Nephron (organoid): ENCODE measurements around the gene EFEMP1.
"Not testable (repeated sequence)": the region's sequence is repeated elsewhere in the genome, so short reads cannot be mapped to it uniquely, and the experiment has no call there.

Source experiments
- H3K27ac Mint-ChIP-seq, 3 experiments: 2 replicates each; pipeline ENCODE4 v1.8.0; 2020; ENCODE audit warnings: mixed read lengths in 3 of 3, mild to moderate bottlenecking in 2 of 3, moderate library complexity in 1 of 3
- H3K27me3 Mint-ChIP-seq: 2 replicates; pipeline ENCODE4 v1.8.0; 2021; ENCODE audit warnings: low read depth, mild to moderate bottlenecking, moderate library complexity, mixed read lengths
- H3K36me3 Mint-ChIP-seq: 2 replicates; pipeline ENCODE4 v1.8.0; 2020; ENCODE audit warnings: low read depth, mixed read lengths
- H3K4me1 Mint-ChIP-seq: 2 replicates; pipeline ENCODE4 v1.8.0; 2020; ENCODE audit warnings: mixed read lengths
- H3K4me3 Mint-ChIP-seq, 3 experiments: 2 replicates each; pipeline ENCODE4 v1.8.0; 2020; ENCODE audit warnings: mild to moderate bottlenecking in 3 of 3, mixed read lengths in 3 of 3, moderate library complexity in 2 of 3
- H3K9me3 Mint-ChIP-seq: 2 replicates; pipeline ENCODE4 v1.8.0; 2020; ENCODE audit warnings: mixed read lengths
- TF ChIP-seq, protein P1 (sequence below), 3 experiments: fragments of 200-600 bp; sonication (generic); IDR thresholded peaks; one replicate each; pipeline ENCODE4 v1.5.0; 2021; ENCODE audit warnings: antibody characterized with exemption in 3 of 3; ENCODE audit not compliant: unreplicated experiment in 3 of 3

EFEMP1 gene

GRCh38 chr2:55838653-55839052, 84.9 kb downstream of the EFEMP1 start:
- Mint-ChIP-seq H3K4me3 (no peak overlapping the region), H3K4me1 (peaks cover 13% of the 10 kb centered on the region), H3K36me3 (no peaks in the 10 kb centered on the region), H3K9me3 (peaks cover 13% of the 10 kb centered on the region), H3K27me3 (no peaks in the 10 kb centered on the region), H3K27ac (peak overlapping the region in 1 of 3 experiments; percentile 29)
- TF ChIP-seq, protein P1, sequence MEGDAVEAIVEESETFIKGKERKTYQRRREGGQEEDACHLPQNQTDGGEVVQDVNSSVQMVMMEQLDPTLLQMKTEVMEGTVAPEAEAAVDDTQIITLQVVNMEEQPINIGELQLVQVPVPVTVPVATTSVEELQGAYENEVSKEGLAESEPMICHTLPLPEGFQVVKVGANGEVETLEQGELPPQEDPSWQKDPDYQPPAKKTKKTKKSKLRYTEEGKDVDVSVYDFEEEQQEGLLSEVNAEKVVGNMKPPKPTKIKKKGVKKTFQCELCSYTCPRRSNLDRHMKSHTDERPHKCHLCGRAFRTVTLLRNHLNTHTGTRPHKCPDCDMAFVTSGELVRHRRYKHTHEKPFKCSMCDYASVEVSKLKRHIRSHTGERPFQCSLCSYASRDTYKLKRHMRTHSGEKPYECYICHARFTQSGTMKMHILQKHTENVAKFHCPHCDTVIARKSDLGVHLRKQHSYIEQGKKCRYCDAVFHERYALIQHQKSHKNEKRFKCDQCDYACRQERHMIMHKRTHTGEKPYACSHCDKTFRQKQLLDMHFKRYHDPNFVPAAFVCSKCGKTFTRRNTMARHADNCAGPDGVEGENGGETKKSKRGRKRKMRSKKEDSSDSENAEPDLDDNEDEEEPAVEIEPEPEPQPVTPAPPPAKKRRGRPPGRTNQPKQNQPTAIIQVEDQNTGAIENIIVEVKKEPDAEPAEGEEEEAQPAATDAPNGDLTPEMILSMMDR (IDR thresholded peaks at IDR 0.05; ENCODE audit: unreplicated experiment in 3 of 3): no peak

- Mint-ChIP-seq H3K4me1 (peaks cover 13% of the 10 kb centered on the region), H3K9me3 (peaks cover 13% of the 10 kb centered on the region)
- not testable (repeated sequence) for H3K36me3 Mint-ChIP-seq, H3K27me3 Mint-ChIP-seq, H3K4me3 Mint-ChIP-seq, H3K27ac Mint-ChIP-seq
Measured at GRCh38 chr2:55838117-55838516, 85.5 kb downstream of the EFEMP1 start.

DNA sequence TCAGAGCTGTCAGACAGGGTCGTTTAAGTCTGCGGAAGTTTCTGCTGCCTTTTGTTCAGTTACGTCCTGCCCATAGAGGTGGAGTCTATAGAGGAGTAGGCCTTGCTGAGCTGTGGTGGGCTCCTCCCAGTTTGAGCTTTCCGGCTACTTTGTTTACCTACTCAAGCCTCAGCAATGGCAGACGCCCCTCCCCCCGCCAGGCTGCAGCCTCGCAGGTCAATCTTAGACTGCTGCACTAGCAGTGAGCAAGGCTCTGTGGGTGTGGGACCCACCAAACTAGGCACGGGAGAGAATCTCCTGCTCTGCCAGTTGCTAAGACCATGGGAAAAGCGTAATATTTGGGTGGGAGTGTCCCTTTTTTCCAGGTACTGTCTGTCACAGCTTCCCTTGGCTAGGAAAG, 86.5 kb downstream of the EFEMP1 start:
- H3K9me3 Mint-ChIP-seq: peaks cover 19% of the 10 kb centered on the region
- TF ChIP-seq, protein P1 (IDR thresholded peaks at IDR 0.05; ENCODE audit: unreplicated experiment in 3 of 3): no peak
- no peak overlapping the region for H3K4me3 Mint-ChIP-seq
- H3K36me3 Mint-ChIP-seq: peaks cover 5% of the 10 kb centered on the region
- no peak overlapping the region for H3K27ac Mint-ChIP-seq
- peaks cover 13% of the 10 kb centered on the region for H3K4me1 Mint-ChIP-seq
- H3K27me3 Mint-ChIP-seq: no peaks in the 10 kb centered on the region

DNA sequence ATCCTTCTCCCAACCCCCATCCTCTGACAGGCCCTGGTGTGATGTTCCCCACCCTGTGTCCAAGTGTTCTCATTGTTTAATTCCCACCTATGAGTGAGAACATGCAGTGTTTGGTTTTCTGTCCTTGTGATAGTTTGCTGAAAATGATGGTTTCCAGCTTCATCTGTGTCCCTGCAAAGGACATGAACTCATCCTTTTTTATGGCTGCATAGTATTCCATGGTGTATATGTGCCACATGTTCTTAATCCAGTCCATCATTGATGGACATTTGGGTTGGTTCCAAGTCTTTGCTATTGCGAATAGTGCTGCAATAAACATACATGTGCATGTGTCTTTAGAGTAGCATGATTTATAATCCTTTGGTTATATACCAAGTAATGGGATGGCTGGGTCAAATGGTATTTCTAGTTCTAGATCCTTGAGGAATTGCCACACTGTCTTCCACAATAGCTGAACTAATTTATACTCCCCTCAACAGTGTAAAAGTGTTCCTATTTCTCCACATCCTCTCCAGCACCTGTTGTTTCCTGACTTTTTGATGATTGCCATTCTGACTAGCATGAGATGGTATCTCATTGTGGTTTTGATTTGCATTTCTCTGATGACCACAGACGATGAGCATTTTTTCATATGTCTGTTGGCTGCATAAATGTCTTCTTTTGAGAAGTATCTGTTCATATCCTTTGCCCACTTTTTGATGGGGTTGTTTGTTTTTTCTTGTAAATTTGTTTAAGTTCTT, 91.7 kb downstream of the EFEMP1 start:
- H3K36me3 Mint-ChIP-seq, H3K4me3 Mint-ChIP-seq: not testable (repeated sequence)
- peaks cover 38% of the 10 kb centered on the region for H3K9me3 Mint-ChIP-seq

GRCh38 chr2:55827855-55828254, 95.7 kb downstream of the EFEMP1 start:
- peaks cover 4% of the 10 kb centered on the region for H3K27me3 Mint-ChIP-seq
- no peaks in the 10 kb centered on the region for H3K4me1 Mint-ChIP-seq
- TF ChIP-seq, protein P1 (IDR thresholded peaks at IDR 0.05; ENCODE audit: unreplicated experiment in 3 of 3): no peak
- H3K4me3 Mint-ChIP-seq: no peak overlapping the region
- peaks cover 25% of the 10 kb centered on the region for H3K9me3 Mint-ChIP-seq
- no peak overlapping the region for H3K27ac Mint-ChIP-seq
- peaks cover under 1% of the 10 kb centered on the region for H3K36me3 Mint-ChIP-seq

More for the DNA sequence above, 91.7 kb downstream of the EFEMP1 start:
- not testable (repeated sequence) for H3K27ac Mint-ChIP-seq, H3K27me3 Mint-ChIP-seq, H3K4me1 Mint-ChIP-seq

DNA sequence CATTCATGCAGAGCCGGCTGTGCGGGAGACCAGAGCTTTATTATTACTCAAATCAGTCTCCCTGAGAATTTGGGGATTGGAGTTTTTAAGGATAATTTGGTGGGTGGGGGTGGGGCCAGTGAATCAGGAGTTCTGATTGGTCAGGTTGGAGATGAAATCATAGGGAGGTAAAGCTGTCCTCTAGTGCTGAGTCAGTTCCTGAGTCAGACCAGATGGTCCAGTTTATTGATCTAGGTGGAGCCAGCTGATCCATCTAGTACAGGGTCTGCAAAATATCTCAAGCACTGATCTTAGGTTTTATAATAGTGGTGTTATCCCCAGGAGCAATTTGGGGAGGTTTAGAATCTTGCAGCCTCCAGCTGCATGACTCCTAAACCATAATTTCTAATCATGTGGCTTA, 96.2 kb downstream of the EFEMP1 start:
- H3K4me3 Mint-ChIP-seq, H3K27me3 Mint-ChIP-seq, H3K27ac Mint-ChIP-seq, H3K36me3 Mint-ChIP-seq, H3K4me1 Mint-ChIP-seq: not testable (repeated sequence)
- peaks cover 21% of the 10 kb centered on the region for H3K9me3 Mint-ChIP-seq

DNA sequence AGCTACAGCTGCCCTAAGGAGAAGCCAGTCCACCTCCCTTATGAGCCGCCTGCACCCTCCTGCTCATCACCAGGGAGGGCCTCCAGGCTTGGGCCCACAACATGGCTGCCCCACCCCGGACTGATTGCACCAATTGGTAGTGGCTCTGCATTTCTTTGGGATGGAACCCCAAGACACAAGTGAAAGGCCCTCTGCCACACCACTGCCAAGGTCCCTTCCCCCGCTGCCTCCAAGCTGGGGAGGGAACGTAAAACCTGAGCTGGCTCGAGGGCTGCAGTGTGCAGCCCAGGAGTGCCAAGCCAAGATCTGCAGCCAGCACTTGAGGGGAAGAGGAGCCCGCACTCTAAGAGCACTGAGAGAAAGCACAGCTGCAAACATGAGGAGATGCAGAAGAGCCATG, 97.3 kb downstream of the EFEMP1 start:
- Mint-ChIP-seq H3K27me3 (peaks cover 4% of the 10 kb centered on the region), H3K4me1 (no peaks in the 10 kb centered on the region), H3K9me3 (peaks cover 21% of the 10 kb centered on the region), H3K4me3 (no peak overlapping the region), H3K27ac (no peak overlapping the region), H3K36me3 (no peaks in the 10 kb centered on the region)
- TF ChIP-seq, protein P1 (IDR thresholded peaks at IDR 0.05; ENCODE audit: unreplicated experiment in 3 of 3): no peak
